Stimulated activated CD8-positive, alpha-beta memory T cell treated with anti-CD3 and anti-CD28 coated beads, Interleukin-7, amount 100 ng/mL, for 4 hours (primary cell): Measurements from ENCODE around the gene ZNF397.
A peak's percentile ranks its signal among the peaks of the same experiment; 100 is the strongest.

Source experiments
- DNase-seq, 2 donors: peaks; one replicate each; pipeline ENCODE4 v3.0.0-alpha.2; 2020; ENCODE audit warnings: low read depth in 2 of 2

ZNF397 gene

DNA sequence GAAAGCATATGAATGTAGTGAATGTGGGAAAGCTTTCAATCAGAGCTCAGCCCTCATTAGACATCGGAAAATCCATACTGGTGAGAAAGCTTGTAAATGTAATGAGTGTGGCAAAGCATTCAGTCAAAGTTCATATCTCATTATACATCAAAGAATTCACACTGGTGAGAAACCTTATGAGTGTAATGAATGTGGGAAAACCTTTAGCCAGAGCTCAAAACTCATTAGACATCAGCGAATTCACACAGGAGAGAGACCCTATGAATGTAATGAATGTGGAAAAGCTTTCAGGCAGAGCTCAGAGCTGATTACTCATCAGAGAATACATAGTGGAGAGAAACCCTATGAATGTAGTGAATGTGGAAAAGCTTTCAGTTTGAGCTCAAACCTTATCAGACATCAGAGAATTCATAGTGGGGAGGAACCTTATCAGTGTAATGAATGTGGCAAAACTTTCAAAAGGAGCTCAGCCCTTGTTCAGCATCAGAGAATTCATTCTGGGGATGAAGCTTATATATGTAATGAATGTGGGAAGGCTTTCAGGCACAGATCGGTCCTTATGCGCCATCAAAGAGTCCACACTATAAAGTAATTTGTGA, 5.0 kb downstream of the ZNF397 start:
- no peak for DNase-seq

DNA sequence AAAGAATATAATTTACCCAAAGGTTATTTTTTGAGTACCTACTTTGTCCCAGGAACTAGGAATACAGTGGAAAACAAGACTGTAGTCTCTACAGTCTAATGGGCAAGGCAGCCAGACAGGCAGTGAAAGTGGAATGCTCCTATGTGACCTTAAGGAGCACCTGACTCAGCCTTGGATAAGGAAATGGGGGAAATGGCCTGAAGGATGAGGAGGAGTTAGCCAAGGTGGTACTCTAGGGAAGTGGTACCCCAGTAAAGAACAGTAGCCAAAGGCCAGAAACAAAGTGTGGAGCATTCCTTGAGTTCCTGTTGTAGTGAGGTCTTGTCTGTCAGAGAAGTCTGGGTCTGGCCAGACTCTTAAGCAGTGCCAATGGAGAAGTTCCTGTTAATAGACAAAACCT, 6.0 kb downstream of the ZNF397 start:
- DNase-seq = no peak

DNA sequence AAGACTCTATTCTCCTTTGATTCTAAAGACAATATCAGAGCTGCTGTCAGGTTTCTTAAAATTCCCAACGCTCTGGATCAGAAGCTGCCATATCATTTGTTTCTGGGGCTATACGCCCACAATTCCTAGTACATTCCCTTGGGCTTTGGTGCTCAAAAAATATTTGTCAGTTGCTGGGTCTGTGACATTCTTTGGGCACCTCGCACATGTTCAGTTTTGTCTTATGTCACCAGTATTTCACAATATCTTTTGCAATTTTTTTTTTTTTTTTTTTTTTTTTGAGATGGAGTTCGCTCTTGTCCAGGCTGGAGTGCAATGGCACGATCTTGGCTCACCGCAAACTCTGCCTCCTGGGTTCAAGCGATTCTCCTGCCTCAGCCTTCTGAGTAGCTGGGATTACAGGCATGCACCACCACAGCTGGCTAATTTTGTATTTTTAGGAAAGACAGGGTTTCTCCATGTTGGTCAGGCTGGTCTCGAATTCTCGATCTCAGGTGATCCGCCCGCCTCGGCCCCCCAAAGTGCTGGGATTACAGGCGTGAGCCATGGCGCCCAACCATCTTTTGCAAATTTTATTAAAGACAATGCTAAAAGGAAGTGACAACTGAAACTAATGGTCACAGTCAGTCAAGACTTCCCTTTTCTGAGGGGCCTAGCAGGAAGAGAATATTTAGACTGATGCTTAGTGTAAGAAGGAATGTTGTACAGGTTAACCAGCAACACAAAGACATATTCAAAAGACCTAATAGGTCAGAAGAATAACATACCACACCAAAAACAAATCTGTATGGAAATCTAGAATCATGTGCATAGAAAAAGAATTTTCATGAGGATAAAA, 6.8 kb downstream of the ZNF397 start:
- DNase-seq = no peak

DNA sequence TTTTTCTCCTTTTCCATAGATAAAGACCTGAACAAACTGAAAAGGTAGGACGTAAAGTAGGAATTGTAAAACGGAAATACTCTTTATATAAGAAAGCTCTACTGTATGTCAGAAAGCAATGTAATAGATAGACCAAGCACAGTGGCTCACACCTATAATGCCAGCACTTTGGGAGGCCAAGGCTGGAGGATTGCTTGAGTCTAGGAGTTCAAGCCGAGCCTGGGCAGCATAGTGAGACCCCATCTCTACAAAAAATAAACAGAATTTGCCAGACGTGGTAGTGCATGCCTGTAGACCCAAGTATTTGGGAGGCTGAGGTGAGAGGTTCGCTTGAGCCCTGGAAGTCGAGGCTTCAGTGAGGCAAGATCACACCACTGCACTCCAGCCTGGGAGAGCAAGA, 7.6 kb downstream of the ZNF397 start:
- DNase-seq = no peak

DNA sequence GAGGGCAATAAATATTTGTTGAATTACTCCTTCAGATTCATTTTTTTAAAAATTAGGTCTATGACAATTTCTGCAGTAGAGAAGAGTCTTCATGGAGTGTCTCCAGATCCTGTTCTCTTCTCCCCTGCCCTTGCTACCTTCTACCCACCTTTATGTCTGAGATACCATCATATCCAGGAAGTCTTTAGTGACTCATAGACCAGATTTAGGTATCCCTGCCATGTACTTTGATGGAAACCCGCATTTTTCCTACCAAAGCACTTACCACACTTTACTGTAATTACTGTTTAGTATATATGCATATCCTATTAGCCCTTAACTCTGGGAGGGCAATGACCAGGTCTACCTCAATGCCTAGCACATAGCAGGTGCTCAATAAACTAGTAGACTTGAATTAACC, 11.6 kb downstream of the ZNF397 start:
- no peak for DNase-seq

DNA sequence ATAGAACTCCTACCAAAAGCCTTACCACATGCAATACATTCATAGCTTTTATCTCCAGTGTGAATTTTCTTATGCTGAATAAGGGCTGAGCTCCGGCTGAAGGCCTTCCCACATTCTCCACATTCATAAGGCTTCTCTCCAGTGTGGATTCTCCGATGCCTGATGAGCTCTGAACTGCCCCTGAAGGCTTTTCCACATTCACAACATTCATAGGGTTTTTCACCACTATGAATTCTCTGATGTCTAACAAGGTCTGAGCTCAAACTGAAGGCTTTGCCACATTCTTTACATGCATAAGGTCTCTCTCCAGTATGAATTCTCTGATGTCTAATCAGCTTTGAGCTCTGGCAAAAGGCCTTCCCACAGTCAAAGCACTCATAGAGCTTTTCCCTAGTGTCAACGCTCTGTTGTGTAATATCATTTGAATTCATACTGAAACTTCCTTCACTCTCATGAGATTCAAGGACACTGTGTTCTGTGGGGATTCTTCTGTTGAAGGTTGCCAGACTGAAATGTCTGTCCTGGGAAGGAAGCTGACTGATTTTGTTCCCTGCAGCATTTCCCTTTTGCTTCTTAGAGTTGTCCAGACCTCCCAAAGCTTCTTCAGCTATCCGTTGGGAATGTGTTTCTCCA, 12.9 kb downstream of the ZNF397 start:
- DNase-seq = no peak

DNA sequence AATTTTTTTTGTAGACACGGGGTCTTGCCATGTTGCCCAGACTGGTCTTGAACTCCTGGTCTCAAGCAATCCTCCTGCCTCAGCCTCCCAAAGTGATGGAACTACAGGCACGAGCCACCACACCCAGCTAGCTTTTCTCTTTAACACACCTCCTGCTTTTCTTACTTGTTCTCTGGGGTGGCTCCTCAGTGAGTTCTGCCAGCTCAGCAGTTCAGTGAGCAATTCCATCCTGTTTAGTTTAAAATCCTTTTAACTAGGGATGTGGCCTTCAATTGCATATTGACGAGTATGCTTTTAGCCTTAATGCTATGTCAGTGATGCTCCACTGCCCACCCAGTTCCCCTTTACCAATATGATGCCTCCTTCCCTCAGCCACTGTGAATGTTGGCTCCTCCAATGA, 16.1 kb downstream of the ZNF397 start:
- DNase-seq = no peak

DNA sequence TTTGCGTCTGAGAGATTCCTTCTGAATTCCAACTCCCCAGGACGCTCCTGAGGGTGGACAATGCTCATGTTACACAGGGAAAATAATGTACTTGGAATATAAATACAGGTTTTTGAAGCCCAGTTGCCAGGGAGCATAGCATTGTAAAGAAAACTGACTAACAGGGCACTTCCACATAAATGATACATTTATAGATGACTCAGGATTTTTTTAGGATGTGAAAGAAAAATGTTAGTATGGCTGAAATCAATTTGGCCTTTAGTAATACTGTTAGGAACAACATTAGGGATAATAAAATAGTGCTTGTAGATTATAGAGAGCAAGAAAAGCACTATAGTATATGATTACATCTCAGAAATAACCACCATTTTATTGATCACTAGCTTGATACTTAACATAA, 23.6 kb downstream of the ZNF397 start:
- no peak for DNase-seq

DNA sequence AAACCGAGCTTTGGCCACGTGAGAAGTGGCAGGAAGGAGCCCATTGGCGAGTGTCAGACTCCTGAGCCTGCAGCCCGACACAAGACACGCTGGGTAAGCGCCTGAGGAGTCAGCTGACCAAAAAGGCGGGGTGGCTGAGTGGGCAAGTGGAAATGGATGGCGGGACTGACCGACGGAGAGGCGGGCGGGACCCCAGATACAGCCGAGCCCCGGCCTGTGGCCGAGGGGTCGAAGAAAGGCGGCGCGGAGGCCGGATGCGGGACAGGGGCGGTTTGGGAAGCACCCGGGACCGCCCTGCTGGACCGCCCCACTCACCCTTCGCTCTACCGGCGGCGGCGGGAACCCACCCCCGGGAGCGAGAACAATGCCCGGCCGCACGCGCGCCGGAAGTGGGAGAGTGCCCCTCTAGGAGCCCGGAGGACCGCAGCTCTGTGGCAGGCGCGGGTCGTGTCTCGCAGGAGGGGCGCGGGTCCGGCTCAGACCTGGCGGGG, 26.4 kb downstream of the ZNF397 start:
- peak; percentile 54 to 72 for DNase-seq

DNA sequence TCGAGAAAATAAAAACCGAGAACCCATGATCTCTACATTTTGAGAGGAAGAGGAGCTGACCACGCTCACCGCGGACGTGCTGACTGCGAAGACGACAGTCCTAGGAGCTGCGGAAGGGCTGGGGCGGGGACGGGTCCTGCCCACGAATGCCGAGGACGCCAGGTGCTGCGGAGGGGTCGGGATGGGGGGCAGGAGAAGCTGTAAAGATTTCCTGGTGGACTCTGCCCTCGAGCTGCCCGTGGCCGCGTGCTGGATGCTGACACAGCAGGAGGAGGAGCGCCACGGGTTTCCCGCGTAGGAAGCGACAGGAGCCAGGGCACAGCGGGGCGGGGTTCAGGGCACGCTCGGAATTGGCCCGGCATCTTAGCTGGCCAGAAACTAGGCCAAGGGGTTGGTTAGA, 27.0 kb downstream of the ZNF397 start:
- peak in 1 of 2 donors; percentile 7 for DNase-seq

DNA sequence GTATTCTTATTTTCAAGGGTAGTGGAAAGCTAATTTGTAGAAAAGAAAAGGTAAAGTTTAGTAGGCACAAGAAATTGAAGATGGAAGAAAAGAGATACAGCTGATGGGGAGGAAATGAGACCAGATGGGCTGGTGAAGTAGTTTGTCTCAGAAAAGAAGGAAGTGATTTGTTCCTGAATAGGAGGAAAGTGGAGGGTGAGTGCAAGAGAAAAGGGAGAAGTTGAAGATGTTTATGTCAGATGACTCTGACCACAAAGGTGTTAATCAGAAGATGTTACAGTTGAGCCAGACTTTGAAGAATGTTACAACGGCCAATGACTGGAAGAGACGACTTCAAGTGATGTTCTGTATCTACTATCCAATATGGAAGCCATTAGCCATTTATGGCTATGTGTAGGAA, 28.0 kb downstream of the ZNF397 start:
- no peak for DNase-seq

DNA sequence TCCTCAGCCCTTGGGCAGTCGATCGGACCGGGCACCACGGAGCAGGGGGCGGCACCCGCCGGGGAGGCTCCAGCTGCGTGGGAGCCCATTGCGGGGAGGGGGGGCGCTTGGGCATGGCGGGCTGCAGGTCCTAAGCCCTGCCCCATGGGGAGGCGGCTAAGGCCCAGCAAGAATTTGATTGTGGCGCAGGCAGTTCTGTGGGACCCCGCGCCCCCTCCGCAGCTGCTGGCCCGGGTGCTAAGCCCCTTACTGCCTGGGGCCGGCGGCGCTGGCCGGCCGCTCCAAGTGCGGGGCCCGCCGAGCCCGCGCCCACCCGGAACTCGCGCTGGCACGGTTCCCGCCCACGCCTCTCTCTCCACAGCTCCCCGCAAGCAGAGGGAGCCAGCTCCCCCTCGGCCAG, 30.8 kb downstream of the ZNF397 start:
- DNase-seq = no peak

DNA sequence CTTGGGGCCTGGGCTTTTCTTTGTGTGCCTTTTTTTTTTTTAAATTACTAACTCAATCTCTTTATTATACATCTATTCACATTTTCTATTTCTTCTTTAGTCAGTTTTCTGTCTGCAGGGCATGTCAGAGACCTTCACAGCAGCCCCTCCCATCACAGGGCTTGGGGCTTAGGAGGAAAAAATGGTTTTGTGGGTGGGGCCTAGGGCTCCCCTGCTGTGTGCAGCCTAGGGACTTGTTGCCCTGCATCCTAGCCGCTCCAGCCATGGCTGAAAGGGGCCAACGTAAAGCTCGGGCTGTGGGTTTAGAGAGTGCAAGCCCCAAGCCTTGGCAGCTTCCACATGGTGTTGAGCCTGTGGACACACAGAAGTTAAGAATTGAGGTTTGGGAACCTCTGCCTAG, 35.4 kb downstream of the ZNF397 start:
- no peak for DNase-seq

DNA sequence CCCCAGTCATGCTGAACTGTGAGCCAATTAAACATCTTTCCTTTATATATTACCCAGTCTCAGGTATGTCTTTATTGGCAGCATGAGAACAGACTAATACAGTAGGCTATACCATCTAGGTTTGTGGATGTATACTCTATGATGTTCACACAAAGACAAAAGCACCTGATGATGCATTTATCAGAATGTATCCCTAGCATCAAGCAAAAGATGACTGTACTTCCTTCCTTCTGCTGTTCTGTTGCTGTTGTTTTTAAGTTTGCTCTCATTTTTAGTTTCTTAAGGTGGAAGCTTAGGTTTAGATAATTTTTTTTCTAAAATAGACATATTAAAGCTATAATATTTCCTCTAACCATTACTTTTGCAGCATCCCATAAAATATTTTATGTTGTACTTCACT, 36.8 kb downstream of the ZNF397 start:
- no peak for DNase-seq

DNA sequence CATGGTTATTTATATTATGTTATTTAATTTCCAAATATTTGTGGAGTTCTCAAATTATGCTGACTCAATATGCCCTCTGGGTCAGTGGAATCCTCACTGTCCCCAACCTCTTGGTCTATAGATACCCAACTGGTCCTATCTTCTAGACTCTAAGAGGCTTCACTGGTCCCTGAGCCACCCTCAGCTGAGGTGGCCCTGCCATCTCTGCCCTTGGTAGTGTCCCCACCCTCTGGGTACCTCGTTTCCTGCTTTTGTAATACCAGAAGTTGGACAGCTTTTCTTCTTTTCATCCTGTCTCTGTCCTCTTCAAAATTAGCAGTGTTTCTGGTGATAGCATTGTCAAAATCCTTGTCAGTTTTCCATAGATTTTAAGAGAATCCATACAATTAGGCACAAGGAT, 37.3 kb downstream of the ZNF397 start:
- no peak for DNase-seq

DNA sequence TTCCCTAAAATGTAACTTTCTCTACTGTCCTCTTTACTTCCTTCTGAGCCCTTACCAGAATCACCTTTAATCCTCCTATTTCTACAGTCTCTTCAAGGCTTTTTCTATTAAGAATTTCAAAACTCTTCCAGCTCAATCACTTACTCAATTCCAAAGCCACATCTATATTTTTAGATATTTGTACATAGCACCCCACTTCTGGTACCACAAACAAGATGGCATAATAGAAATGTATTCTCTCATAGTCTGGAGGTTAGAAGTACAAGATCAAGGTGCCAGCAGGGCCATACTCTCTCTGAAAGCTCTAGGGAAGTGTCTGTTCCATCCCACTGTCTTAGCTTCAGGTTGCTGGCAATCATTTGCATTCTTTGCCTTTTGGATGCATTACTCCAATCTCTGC, 38.1 kb downstream of the ZNF397 start:
- DNase-seq = no peak

DNA sequence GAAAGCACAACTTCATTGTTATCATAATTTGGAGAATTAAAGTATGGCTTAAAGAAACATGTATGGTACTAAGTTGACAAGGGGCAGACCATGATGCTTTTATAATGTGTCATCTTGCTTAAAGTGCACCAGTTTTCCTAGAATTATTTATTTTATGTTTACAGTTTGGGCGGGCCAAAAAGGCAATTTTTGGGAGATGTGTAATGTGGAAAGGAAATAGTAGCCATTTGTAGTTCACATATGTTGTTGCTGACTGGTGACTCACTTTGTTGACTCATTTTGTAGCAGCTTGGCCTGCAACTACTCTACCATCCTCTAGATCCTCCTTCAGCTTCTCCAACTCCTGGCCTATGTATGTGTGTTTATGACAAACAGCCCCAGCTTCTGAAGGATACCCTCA, 41.5 kb downstream of the ZNF397 start:
- DNase-seq = no peak

DNA sequence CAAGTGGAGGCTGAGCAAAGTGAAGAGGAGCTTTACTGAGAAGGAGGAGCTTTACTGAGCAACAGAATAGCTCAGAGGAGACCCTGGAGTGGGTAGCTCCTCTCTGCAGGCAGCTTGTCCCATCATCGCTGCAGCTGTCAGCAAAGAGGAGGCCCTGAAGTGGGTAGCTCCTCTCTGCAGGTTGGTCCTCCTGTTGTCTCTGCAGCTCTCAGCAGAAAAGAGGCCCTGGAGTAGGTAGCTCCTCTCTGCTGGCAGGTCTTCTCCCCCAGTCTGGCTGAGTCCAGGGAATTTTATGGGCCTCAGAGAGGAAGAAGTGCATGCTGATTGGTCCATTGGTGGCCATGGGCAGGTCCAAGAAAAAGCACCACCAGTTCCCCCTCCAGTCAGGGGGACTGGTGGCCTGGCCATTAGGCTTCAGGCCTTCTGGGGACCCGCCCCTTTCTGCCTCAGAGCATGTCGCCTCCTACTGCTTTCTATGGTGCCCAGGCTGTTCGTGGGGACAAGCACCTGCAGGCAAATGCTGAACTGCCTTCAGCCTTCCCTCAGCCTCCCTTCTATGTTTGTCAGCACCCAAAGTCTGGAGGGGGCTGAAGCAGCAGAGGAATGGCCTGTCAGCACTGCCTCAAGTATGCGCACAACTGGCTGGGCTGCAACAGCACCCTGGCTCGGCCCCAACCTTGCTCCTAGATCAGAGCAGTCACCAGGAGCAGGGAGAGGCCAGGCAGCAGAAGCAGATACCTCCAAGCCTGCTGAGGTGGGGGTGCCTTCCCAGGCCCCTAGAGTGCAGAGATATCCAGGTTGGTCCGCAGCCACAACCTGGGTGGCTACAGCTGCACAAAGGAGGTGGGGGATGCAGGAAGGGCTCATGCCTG, 43.3 kb downstream of the ZNF397 start:
- no peak for DNase-seq

DNA sequence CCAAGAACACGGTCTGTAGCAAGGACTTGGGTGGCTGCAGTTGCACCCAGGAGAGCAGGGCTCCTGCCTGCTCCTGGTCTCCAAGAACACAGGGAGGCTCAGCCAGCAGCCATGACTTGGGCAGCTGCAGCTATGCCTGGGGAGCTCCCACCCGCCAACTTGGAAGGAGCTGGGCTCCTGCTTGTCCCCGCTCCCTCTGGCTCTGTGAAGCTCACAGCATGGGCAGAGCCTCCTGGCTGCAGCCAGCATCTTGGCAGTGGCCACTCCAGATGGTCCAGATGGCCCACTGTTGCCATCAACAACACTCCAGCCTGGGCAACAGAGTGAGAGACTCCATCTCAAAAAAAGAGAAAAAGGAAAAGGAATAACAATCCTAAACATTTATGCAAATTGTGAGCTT, 44.0 kb downstream of the ZNF397 start:
- no peak for DNase-seq

DNA sequence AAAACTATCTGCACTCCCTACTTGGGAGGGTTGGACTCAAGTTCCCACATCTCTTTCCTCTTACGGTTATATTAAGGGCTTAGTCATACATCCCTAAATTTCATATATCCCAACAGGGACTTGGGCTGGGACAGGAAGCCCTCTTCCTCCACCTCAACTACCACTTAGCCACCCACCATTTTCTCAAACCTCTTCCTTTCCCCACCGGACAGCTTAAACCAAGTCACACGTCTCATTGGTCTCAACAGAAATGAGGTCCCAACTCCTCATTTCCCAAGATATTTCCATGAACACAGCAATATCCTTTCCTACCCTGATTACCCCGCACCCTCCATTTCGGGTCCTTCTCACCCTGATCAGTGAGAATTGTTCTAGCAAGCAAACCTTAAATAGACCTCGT, 48.5 kb downstream of the ZNF397 start:
- no peak for DNase-seq

DNA sequence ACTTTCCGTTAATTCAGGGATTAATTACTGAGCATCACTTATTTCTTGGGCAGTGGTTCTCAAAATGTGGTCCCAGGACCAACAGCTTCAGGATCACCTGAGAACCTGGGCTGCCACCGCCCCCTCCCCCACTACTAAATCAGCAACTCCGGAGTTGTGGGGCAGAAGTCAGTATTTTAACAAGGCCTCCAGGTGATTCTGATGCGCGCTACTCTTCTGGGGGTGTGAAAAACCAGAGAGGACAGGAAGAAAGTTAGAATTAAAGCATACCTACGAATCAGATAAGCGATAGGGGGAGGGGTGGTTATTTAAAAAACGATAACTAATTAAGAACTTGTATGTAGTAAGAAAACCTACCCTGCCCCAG, 48.9 kb downstream of the ZNF397 start:
- no peak for DNase-seq

DNA sequence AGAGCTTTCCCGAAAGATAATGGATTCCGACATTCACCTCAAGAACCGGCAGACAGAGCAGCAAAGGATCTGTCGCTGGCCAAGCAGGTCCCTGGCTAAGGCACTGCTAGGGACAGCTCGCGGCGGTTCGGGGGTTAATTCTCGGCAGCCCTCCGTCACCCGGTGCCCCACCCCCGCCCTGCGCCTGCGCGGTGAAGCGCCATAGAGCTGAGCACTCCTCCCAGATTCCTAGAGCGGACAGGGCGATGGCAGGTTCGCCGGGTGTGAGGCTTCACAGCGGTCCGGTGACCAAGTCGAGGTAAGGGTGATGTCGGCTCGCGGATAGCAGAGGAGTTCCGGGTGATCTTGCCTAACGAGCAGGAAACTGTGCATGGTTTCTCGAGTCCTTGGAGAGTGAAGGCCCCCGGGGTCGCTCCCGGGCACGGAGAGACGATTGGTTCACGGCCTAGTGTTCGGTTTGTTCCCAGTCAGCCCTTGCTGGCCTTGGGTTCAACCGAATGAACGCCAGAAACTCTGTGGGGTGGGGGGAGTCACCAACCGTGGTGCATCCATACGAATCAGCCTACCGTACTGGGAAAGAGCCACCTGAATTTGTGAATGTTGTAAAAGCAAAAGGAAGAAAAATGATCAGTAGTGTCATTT, 49.4 kb downstream of the ZNF397 start, which contains the start of gene ZSCAN30:
Gene ZSCAN30 (minus strand): TSS at position 136 of the 642 bp plus-strand sequence. CDS start 25,877 bp downstream, outside the sequence.
- DNase-seq = peak; percentile 91 to 93
